ENCODE data around the gene RFTN1. TPM values are rescaled to one million over a fixed set of nuclear protein-coding genes. Genes with fewer than 3 reads are reported as not detected.

The RFTN1 gene
- total RNA-seq, 4 donors from 2014 or later: 42.4 to 94.4 (median 62.5) TPM

DNA sequence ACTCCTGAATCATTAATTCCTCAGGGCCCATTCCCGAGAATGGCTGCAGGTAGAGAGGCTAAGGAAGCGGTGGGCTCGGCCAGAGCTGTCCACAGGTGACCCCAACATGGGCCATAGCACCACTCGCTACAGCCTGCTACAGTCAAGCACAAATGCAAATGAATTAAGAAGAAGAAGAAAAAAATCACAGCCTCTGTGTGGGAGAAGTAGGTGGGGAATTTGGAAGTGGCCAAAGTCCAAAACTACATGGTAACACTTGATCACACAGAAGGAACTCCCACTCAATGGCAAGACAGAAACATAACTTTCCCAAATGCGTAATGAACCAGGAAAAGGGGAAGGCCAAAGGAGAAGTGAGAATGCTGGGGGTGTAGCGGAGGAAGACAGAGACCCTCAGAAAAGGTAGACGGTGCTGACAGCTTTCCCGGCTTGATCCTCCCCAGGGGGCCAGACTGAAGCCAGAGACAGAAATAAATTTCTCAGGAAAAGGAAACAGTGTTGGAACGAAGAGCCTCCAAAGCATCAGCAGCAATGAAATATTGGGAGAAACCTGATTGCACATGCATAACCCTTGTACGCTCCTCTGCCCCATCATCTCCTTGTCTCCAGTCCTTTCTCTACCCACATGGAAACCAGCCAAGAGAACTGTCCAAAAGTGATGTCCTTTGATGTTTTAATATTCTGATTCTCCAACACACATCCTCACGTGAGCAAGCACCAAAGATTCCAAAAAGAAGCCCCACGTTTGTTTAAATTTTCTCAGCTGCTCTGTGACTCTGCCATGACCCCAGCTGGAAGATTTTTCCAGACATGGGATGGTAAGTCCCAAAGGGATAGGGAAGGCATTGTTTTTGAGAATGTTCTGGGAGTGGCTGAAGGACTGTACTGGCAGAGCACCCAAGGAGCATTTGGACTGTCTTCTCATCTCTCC is 140.9 kb downstream of the RFTN1 start:
- TF ChIP-seq, protein P1, sequence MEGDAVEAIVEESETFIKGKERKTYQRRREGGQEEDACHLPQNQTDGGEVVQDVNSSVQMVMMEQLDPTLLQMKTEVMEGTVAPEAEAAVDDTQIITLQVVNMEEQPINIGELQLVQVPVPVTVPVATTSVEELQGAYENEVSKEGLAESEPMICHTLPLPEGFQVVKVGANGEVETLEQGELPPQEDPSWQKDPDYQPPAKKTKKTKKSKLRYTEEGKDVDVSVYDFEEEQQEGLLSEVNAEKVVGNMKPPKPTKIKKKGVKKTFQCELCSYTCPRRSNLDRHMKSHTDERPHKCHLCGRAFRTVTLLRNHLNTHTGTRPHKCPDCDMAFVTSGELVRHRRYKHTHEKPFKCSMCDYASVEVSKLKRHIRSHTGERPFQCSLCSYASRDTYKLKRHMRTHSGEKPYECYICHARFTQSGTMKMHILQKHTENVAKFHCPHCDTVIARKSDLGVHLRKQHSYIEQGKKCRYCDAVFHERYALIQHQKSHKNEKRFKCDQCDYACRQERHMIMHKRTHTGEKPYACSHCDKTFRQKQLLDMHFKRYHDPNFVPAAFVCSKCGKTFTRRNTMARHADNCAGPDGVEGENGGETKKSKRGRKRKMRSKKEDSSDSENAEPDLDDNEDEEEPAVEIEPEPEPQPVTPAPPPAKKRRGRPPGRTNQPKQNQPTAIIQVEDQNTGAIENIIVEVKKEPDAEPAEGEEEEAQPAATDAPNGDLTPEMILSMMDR (IDR thresholded peaks at IDR 0.05): no peak
- ATAC-seq (ENCODE audit: low FRiP score) (peak; percentile 68), DNase-seq (ENCODE audit: low spot score) (no peak)

DNA sequence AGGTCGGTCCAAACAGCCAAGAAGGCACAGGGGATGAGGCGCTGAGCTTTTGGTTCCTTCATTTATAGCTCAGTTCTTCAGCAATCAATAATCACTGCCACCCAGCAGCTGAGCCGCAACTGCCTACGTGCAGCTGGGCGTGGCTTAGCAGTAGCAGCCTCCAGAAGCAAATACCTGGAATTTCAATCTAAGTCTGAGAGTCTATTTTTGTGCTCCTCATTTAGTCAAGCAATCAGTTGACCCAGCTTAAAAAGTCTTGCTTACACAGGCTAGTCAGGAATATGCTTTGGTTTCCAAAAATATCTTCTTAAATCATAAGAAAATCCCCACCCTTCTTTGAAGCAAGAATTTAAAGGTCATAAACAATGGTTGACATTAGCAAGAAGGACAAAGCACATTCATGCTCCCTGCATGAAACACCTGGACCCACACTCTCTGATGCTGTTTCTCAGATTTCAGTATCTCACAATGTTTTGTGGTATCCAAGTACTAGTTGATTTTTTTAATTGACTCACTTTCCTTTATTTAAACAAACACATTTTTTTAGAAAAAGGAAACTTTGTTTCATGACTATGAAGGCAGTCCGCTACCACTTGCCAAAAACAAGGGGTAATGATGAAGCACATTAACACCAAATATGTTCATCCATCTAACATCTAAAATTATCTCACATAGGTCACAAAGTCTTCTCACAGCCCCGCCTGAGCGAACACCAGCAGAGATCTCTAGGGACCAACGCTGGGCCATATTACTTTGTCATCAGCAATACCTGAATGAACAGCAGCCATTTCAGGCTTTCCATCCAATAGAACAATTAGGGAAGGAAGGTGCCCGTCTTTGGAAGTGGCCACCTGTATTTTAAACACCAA is 142.4 kb downstream of the RFTN1 start:
- DNase-seq (ENCODE audit: low spot score) (no peak), ATAC-seq (ENCODE audit: low FRiP score) (peak; percentile 19)
- TF ChIP-seq, protein P1 (IDR thresholded peaks at IDR 0.05): no peak

DNA sequence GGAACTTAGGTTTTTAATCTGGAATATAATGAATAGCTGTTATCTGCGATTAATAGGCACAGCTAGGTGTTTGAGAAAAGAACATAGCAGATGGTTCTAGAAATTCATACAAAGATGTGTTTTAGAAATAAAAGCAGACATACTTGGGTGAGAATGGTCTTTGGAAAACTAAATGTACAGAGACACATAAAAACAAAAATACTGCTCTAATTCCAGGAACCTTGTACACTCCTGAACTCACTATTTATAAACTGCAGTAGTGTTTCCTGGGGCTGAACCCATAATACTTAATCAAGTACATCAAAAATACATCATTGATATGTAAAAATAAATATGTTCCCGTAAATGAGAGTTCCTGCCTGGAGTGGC is 143.0 kb downstream of the RFTN1 start:
- ATAC-seq (ENCODE audit: low FRiP score) (no peak), DNase-seq (ENCODE audit: low spot score) (no peak)
- TF ChIP-seq, protein P1 (IDR thresholded peaks at IDR 0.05): no peak

DNA sequence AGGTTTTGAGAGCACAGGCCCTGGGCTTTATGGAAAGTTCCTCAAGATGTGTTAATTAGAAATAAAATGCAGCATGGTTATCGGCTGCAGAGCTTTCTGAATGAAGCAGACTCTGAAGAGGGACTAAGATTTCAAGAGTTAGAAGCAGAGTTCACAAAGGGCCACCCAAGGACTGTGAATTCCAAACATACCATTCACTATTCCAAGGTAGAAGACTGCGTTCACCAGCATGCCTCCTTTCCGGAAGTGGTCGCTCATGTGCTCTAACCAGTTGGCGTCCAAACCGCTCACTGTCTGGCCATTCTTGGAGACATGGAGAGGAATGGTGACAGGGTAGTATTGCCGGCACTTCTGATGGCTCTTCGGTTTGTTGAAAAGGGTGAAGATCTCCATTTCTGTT is 143.6 kb downstream of the RFTN1 start:
- ATAC-seq (ENCODE audit: low FRiP score): no peak
- TF ChIP-seq, protein P1 (IDR thresholded peaks at IDR 0.05): no peak
- DNase-seq (ENCODE audit: low spot score): no peak

DNA sequence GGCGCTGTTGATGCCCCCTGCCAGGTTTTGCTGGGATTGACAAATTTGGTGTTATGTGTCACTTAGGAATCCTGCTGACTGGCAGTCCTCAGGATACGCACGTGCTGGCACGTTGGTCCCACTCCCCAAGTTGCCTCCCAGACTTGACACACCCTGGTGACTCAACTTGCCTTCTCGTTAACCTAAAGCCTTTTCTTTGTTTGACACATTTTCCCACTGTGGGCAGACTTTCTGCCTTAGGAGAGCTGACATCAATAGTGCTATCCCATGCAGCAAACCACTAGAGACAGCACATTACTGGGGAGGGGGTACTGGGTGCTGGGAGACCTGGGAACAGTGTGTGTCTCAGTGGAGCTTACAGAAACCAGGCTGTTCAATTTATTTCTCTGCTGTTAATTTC is 144.2 kb downstream of the RFTN1 start:
- ATAC-seq (ENCODE audit: low FRiP score) (no peak), DNase-seq (ENCODE audit: low spot score) (no peak)
- TF ChIP-seq, protein P1 (IDR thresholded peaks at IDR 0.05): no peak

DNA sequence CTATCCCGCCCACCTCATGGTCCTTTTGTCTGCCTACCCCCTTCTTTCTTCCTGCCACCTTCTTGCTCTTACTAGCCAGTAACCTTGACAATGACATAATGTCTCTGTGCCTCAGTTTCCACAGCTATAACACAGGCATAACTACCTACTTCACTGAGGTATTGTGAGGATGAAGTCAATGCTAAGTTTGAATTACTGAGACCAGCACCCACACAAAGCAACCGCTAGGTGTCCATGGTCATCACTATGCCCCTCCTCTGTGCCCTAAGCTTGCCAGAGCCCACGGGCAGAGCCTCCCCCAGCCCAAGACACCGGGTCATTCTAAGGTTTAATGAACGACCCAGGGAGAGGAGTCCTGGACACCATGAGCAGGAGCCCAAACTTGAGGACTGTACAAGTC is 146.9 kb downstream of the RFTN1 start:
- ATAC-seq (ENCODE audit: low FRiP score) (no peak), DNase-seq (ENCODE audit: low spot score) (no peak)
- TF ChIP-seq, protein P1 (IDR thresholded peaks at IDR 0.05): no peak
